NCI-H1105 (cell line): ENCODE results near the gene RND2.
"Not testable (repeated sequence)": the region's sequence is repeated elsewhere in the genome, so short reads cannot be mapped to it uniquely, and the experiment has no call there.

ENCODE experiments used
- DNase-seq: peaks from one replicate; lab custom pipeline; 2025; lab: John Stamatoyannopoulos, UW

RND2 gene

GRCh38 chr17:43027091-43028032 lies 2.3 kb downstream of the RND2 start:
- DNase-seq, result no peak

- no peak for DNase-seq
These were observed 3.3 kb downstream of the RND2 start for GRCh38 chr17:43028221-43028861.

GRCh38 chr17:43030137-43030767 lies 5.2 kb downstream of the RND2 start:
- DNase-seq, result no peak

GRCh38 chr17:43031666-43032065 lies 6.6 kb downstream of the RND2 start:
- DNase-seq, result no peak

- no peak for DNase-seq
These were observed 9.2 kb downstream of the RND2 start for GRCh38 chr17:43033948-43034881.

DNA sequence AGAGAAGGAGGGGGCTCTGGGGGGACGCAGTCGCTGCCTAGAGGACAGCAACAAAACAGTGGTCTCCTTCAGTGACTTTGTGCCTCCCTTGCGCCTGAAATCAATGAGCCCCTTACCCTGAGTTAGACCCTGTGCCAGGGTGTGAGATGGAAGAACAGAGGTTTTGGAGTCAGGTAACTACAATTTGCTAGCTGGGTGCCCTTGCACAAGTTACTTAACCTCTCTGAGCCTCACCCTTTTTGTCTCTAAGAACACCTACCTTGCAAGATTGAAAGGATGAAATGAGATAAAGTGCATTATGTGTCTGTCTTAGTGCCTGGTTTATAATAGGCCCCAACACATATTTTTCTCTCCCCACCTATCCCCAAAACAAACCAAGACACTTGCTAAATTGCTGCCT lies 9.9 kb downstream of the RND2 start:
- DNase-seq, result no peak

- no peak for DNase-seq
These were observed 14.6 kb downstream of the RND2 start for GRCh38 chr17:43039646-43040045.

DNA sequence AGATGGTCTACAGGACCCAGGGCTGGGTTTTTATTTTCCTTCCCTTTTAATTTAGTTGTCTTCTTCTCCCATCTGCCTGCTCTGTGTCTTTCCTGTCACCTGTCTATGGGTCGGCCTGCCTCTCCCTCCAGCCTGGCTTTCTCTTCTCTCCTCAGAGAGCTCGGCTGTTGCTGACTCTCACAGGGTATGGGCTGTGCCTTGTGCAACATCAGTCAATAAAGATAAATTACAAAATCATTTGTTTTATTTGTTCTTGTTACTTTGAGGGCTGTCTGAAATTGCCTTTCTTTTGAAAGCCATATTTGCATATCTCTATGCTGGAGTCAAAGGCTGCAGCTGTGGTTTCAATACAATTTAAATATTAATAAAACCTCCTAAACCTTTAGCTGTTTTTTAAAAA lies 15.6 kb downstream of the RND2 start:
- no peak for DNase-seq

GRCh38 chr17:43042025-43042628 lies 17.1 kb downstream of the RND2 start:
- DNase-seq, result no peak

DNA sequence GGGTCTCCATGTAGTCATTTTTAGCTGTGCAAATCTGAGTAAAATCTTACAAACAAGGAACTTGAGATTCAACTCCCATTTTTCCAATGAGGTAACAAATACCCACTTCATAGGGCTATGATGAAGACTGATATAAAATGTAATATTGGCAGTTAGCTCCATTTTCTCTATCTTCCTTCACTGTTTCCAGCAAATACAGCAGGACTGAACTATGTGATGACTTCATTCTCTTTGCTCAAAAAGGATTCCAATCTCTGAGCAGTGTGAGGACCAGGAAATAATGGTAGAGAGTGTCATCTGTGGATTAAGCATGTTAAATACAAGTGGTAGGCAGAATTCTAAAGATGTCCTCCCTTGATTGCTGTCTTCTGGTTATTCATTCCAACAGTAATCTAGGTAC lies 18.3 kb downstream of the RND2 start:
- DNase-seq, result no peak

GRCh38 chr17:43044024-43044423 lies 19.0 kb downstream of the RND2 start:
- no peak for DNase-seq

DNA sequence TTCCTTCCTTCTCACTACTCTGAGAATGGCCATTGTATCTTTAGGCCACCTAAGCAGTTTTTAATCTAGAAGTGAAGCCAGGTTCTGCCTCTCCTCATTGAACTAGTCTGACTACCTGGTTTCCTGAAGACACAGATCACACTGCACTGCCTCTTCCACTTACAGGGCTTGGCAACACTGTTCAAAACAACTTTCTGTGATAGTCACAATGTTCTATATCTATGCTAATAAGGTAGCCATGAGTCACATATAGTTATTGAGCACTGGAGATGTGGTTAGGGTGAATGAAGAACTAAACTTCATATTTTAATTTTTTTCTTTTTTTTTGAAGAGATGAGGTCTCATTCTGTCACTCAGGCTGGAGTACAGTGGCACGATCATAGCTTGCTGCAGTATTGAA lies 26.9 kb downstream of the RND2 start:
- no peak for DNase-seq

GRCh38 chr17:43053008-43053407 lies 28.0 kb downstream of the RND2 start:
- DNase-seq, result not testable (repeated sequence)

GRCh38 chr17:43056051-43056450 lies 31.0 kb downstream of the RND2 start:
- no peak for DNase-seq

GRCh38 chr17:43062984-43063638 lies 38.1 kb downstream of the RND2 start:
- no peak for DNase-seq

GRCh38 chr17:43068570-43069367 lies 43.7 kb downstream of the RND2 start:
- no peak for DNase-seq

GRCh38 chr17:43069368-43069898 lies 44.4 kb downstream of the RND2 start:
- DNase-seq, result no peak

DNA sequence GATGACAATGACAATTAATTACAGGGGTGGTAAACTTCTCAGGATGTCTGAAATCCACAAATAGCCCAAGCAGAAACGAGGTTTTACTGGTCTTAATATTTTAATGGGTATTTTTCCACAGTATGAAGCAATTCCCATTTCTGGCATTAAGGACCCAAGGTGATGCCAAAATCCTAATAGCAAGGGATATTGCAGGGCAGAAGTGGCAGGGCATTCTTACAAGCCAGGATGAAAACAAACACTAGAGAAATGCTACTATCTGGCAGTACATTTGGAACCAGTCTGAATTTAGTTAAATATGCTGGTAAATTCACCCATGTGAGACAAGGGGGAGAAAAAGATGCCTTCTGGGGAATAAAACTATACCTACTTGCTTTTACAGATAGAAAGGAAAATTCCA lies 45.2 kb downstream of the RND2 start:
- DNase-seq, result no peak

DNA sequence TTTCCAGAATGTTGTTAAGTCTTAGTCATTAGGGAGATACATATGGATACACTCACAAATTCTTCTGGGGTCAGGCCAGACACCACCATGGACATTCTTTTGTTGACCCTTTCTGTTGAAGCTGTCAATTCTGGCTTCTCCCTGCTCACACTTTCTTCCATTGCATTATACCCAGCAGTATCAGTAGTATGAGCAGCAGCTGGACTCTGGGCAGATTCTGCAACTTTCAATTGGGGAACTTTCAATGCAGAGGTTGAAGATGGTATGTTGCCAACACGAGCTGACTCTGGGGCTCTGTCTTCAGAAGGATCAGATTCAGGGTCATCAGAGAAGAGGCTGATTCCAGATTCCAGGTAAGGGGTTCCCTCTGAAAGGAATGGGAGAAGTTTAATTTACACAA lies 45.8 kb downstream of the RND2 start:
- DNase-seq, result no peak

DNA sequence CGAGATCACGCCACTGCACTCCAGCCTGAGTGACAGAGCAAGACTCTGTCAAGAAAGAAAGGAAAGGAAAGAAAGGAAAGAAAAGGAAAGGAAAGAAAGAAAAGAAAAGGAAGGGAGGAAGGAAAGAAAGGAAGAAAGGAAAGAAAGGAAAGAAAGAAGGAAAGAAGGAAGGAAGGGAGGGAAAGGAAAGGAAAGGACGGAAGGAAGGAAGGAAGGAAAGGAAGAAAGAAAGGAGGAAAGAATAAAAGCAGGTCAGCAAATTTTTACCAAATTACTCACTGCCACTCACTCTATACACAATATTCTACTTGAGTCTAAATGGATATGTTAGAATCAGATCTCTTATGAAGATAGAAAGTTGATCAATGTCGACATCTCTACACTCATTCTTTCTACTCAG lies 49.8 kb downstream of the RND2 start:
- no peak for DNase-seq
